ENCODE measurements around the gene INPP4B.

DNA sequence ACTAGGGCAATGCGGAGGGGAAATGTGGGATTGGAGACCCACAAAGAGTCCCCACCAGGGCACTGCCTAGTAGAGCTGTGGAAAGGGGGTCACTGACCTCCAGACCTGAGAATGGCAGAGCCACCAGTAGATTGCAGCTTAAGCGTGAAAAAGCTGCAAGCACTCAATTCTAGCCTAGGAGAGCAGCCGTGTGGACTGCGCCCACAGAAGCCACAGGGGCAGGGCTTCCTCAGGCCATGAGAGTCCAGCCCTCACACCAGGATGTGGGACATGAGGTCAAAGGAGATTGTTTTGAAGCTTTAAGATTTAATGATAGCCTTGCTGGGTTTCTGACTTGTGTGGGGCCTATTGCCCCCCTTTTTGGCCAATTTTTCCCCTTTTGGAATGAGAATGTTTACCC is 379.0 kb downstream of the INPP4B start:
- TF ChIP-seq, protein P1, sequence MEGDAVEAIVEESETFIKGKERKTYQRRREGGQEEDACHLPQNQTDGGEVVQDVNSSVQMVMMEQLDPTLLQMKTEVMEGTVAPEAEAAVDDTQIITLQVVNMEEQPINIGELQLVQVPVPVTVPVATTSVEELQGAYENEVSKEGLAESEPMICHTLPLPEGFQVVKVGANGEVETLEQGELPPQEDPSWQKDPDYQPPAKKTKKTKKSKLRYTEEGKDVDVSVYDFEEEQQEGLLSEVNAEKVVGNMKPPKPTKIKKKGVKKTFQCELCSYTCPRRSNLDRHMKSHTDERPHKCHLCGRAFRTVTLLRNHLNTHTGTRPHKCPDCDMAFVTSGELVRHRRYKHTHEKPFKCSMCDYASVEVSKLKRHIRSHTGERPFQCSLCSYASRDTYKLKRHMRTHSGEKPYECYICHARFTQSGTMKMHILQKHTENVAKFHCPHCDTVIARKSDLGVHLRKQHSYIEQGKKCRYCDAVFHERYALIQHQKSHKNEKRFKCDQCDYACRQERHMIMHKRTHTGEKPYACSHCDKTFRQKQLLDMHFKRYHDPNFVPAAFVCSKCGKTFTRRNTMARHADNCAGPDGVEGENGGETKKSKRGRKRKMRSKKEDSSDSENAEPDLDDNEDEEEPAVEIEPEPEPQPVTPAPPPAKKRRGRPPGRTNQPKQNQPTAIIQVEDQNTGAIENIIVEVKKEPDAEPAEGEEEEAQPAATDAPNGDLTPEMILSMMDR (IDR thresholded peaks at IDR 0.05; ENCODE audit: low read length): no peak
- no peak for TF ChIP-seq EZH2 (IDR thresholded peaks at IDR 0.05; ENCODE audit: borderline replicate concordance, low read length)
